ENCODE measurements around the gene MLXIPL.
A peak's percentile ranks its signal among the peaks of the same experiment; 100 is the strongest.
"Not testable (repeated sequence)": the region's sequence is repeated elsewhere in the genome, so short reads cannot be mapped to it uniquely, and the experiment has no call there.

Gene MLXIPL, protein sequence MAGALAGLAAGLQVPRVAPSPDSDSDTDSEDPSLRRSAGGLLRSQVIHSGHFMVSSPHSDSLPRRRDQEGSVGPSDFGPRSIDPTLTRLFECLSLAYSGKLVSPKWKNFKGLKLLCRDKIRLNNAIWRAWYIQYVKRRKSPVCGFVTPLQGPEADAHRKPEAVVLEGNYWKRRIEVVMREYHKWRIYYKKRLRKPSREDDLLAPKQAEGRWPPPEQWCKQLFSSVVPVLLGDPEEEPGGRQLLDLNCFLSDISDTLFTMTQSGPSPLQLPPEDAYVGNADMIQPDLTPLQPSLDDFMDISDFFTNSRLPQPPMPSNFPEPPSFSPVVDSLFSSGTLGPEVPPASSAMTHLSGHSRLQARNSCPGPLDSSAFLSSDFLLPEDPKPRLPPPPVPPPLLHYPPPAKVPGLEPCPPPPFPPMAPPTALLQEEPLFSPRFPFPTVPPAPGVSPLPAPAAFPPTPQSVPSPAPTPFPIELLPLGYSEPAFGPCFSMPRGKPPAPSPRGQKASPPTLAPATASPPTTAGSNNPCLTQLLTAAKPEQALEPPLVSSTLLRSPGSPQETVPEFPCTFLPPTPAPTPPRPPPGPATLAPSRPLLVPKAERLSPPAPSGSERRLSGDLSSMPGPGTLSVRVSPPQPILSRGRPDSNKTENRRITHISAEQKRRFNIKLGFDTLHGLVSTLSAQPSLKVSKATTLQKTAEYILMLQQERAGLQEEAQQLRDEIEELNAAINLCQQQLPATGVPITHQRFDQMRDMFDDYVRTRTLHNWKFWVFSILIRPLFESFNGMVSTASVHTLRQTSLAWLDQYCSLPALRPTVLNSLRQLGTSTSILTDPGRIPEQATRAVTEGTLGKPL

DNA sequence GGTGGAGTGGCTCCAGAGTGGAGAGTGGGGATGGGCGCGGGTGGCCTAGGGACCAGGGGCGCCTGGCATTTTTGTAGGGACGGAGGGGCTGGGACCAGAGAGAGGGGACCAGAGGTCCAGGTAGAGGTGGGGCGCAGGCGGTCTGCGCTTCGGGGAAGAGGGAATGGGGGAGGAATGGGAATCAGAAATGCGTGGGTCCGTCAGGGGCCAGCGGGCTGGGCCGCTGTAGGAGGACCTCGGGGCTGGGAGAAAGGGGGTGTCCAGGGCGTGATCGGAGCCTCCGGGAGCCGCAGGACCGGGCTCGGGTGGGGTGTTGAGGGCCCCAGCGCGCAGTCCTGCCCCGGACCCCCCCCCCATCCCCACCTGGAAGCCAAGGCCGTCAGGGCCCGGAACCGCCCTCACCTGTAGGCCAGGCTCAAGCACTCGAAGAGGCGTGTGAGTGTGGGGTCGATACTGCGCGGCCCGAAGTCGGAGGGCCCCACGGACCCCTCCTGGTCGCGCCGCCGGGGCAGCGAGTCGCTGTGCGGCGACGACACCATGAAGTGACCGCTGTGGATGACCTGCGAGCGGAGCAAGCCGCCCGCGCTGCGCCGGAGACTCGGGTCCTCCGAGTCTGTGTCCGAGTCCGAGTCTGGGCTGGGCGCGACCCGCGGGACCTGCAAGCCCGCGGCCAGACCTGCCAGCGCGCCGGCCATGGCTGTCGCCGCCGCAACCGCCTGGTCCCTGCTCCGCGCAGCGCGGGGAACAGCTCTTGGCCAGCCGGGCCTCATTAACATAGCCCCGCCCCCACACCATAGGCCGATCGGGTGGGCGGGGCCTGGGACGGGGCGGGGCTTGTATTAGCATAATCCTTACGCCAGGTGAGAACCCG, at the start of gene MLXIPL:
Gene MLXIPL, minus strand, starts transcription at position 725 of the 871 bp plus-strand sequence. Its CDS starts 30 bp downstream, at position 695.
- DNase-seq: peak in 1 of 4 experiments; percentile 32

DNA sequence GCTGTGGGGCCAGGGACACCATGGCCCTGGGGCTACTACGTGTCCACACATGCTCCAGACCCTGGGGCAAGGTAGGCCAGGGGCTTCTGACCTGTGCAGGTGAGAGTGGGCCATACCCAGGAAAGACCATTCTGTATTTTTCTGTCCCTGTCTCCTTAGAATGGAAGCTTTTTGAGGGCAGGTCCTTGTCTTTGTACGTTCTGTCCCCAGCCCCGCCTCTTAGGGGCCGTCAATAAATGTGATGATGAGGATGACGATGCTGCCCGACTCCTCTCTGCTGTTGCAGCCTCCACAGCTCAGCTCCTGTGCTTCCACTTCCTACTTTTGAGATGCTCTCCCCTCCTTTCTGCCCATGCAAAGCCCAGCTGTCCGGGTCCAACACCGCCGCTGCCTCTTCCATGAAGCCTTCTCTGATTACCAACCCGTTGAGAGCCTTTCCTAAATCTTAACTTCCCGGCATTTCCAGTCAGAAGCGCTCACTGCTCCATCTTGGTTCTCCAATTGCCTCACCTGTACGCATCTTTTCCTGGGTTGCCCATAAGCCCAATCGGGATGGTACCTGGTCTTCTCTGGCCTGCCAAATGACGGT, 47.6 kb upstream of the MLXIPL start:
- no peak for DNase-seq

DNA sequence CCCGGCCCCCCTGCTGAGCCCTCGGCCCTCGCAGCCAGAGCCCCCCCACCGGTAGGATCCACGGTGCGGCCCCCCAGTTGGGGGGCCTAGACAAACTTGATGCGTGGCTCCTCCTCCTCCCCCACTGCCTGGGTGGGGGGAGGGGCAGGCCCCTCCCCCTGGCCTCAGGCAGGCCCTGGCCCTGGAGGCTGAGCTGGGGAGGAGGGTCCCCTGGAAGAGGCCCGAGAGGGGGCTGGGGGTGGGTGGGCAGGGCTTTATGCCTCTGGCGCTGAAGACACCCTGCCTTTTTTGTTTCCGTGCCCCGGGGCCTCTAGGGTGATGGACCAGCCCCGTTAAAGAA, 47.0 kb upstream of the MLXIPL start:
- no peak for DNase-seq

DNA sequence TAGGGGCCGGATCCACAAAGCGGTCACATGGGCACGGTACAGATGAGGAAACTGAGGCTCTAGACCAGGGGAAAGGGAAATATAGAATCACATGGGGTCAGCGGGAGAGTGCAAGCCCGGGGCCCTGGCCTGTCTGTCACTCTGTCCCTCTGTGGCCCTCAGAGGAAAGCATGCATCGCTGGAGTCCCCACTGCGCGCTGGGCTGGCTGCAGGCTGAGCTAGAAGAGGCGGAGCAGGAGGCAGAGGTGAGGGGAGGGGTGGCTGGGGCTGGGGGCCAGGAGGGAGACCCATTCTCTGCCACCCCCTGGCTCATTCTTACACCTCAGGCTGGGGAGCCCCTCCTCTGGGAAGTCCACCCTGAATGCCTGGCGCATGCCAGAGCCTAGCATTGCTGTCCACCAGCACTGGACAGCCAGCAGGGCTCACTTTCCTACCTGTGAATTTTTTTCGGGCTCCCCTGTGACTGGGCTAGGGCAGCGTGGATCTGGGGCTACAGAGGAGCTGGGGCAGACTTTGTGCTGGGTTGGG, 45.6 kb upstream of the MLXIPL start:
- DNase-seq: no peak

DNA sequence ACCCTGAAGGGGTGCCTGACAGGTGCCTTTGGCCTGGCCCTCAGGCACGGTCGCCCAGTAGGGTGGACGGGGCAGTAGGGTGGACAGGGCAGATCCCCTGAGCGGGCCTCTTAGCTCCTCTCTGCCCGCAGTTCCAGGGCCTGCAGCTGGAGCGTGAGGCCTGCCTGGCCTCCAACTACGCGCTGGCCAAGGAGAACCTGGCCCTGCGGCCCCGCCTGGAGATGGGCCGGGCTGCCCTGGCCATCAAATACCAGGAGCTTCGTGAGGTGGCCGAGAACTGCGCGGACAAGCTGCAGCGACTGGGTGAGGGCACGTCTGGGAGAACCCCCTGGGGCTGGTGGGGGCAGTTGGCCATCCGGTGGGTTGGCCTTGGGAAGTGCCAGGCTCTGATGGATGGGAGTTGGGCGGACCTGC, 45.0 kb upstream of the MLXIPL start:
- no peak for DNase-seq

DNA sequence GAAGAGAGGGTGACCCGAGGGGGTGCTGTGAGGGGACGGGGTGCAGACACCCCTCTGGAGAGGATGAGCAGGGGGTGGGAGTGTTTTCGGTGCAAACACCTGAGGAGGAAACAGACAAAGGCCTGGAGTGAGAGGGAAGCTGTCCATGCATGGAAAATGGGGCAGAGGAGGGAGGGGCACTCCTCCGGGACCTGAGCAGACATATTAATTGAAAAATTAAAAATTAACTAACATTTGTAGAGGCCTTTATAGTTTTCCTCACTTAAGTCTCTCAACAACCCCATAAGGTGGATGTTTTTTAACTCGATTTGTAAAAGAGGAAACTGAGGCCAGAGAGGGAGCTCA, 44.5 kb upstream of the MLXIPL start:
- no peak for DNase-seq

DNA sequence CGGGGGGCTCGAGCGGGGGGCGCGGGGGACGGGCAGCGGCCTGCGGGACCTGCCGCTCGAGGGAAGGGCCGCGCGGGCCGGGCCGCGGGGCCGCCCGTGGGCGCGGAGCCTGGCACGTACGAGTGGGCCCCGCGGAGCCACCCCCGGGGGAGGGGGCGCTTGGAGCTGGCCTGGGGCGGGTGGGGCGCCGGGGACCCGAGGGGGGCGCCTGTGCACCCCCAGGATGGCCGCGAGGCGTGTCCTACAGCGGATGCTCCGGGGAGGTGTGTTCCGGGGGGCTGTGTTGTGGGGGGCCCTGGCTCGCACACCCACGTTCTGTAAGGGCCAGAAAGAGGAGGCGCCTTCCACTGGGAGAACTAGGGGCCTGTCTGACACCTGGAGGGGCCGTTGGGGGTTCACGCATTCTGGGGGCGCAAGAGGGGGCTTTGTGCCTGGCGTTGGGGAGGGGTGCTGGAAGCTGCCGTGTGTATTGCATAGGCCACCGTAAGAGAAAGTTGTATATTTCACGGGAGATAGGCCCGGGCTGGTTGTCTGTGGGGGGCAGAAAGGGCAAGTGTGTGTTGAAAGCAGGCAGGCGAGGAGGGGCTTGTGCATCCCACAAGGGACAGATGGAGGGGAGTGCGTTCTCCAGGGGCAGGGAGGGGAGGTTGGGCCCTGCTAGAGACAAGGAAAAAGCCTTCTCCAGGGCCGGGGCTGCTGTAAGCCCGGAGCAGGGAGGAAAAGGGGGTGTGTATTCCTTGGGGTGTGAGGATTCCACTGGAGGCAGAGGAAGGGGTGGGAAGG, 44.0 kb upstream of the MLXIPL start:
- DNase-seq: peak in 1 of 4 experiments; percentile 13

DNA sequence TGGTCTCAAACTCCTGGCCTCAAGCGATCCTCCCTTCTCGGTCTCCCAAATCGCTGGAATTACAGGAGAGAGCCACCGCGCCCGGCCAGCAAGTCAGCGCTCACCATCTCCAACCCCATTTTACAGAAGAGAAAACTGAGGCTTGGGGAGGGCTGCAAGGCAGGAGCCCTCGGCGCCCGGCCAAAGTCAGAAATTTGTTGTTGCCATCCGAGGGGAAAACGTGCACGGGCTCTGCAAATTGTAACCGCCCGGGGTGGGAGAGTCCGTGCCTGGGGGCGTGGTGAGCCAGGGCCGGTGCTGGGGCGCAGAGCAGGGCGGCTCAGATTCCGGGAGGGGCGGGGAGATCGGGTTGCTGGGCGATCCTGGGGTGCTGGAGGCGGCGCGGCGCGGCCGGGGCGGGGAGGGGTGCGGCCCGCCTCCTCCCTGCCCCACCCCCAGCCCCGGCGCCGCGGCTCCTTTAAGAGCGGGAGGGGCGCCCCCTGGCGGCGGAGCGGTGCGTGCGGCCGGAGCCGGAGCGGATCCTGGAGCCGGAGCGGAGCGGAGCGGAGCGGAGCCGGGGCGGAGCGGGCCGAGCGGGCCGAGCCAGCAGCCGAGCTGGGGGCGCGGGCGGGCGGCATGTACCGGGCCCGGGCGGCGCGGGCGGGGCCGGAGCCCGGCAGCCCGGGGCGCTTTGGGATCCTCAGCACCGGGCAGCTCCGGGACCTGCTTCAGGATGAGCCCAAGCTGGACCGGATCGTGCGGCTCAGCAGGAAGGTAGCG, 43.2 kb upstream of the MLXIPL start, which contains the start of gene VPS37D:
Gene VPS37D, plus strand, starts transcription at position 488 of the 759 bp plus-strand sequence. Its CDS starts 128 bp downstream, at position 616.
- peak; percentile 78 to 96 (median 88) for DNase-seq

DNA sequence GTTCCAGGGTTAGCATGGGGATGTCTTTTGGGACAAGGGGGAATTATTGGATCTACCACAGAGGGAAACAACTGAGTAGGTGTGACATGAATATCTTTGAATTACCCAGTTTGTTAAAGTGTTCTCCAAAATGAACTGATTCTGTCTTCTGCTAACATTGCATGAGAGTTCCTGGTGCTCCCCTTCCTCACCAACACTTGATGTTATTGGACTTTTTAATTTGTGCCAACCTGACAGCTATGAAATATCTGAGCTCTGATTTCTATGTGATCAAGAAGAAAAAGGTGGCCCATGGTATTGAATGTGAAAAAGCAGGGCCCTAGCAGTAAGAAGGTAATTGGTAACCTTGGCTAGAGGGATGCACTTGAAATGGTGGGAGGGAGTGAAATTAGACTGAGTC, 38.7 kb upstream of the MLXIPL start:
- DNase-seq: no peak

DNA sequence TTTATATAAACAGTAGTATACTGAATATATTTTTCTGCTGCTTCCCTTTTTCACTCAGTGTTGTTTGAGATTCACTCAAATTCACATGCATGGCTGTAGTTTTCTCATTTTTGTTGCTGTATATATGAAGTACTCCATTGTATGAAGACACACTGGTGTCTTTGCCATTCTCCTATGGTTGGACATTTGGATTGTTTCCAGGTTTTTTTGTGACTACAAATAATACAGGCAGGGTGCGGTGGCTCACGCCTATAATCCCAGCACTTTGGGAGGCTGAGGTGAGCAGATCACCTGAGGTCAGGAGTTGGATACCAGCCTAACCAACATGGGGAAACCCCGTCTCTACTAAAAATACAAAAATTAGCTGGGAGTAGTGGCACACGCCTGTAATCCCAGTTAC, 36.3 kb upstream of the MLXIPL start:
- not testable (repeated sequence) for DNase-seq

DNA sequence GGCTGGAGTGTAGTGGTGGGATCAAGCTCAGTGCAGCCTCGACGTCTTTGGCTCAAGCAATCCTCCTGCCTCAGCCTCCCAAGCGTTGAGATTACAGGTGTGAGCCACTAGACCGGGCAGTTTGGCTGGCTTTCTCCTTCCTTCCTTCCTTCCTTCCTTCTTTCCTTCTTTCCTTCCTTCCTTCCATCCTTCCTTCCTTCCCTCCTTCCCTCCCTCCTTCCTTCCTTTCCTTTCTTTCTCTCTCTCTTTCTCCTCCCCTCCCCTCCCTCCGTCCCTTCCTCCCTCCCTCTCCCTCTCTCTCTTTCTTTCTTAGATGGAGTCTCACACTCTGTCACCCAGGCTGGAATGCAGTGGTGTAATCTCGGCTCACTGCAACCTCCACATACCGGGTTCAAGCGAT, 35.7 kb upstream of the MLXIPL start:
- DNase-seq: no peak

DNA sequence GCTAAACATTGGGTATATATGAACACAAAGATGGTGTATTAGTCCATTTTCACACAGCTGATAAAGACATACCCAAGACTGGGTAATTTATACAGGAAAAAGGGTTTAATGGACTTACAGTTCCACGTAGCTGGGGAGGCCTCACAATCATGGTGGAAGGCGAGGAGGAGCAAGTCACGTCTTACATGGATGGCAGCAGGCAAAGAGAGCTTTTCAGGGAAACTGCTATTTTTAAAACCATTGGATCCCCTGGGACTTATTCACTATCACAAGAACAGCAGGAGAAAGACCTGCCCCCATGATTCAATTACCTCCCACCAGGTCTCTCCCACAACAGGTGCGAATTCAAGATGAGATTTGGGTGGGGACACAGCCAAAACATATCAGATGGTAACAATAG, 31.0 kb upstream of the MLXIPL start:
- not testable (repeated sequence) for DNase-seq

DNA sequence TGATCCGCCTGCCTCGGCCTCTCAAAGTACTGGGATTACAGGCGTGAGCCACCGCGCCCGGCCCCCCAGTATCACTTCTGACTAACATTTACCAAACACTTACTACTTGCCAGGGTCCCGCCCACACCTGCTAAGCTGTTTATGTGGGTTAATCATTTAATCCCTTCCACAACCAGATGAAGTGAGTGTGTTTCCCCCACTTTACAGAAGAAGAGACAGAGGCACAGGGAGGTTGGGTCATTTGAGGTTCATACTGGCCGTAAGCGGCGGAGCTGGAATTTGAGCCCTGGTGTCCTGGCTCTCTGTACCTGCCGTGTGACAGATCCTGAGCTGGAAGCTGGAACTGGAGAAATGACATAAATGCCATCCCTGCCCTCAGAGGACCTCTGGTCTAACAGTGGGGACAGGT, 28.2 kb upstream of the MLXIPL start:
- no peak for DNase-seq

DNA sequence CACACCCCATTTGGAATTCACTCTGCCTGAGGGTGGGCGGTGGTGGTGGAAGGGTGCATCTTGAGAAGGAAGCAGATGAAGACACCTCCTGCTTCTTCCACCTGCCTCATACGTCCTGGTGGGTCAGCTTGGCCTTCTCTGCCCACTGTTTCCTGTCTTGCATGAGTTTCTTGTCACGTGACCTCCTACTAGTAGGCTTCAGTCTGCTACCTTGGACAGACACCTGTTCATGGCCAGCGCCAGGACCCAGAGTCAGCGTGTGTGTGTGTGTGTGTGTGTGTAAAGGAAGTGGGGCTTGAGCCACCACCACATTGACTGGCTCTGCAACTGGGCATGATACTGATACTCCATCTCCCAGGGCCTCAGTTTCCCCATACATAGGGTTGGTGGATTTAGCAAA, 26.2 kb upstream of the MLXIPL start:
- no peak for DNase-seq

DNA sequence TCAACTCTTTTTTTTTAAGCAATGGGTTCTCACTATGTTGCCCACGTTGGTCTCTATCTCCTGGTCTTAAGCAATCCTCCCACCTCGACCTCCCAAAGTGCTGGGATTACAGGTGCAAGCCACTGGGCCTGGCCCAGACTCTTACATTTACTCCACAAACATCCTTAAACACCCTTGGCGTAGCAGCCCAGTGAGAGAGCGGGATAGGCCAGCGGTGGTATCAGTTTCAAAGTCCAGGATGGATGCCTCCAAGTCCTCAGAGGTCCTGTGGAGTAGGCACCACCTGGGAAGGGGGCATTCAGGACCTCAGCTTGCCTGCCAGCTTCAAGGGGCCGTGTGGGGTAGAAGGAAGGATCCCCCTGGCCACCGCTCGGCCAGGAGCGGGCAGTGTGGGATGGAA, 25.3 kb upstream of the MLXIPL start:
- no peak for DNase-seq

DNA sequence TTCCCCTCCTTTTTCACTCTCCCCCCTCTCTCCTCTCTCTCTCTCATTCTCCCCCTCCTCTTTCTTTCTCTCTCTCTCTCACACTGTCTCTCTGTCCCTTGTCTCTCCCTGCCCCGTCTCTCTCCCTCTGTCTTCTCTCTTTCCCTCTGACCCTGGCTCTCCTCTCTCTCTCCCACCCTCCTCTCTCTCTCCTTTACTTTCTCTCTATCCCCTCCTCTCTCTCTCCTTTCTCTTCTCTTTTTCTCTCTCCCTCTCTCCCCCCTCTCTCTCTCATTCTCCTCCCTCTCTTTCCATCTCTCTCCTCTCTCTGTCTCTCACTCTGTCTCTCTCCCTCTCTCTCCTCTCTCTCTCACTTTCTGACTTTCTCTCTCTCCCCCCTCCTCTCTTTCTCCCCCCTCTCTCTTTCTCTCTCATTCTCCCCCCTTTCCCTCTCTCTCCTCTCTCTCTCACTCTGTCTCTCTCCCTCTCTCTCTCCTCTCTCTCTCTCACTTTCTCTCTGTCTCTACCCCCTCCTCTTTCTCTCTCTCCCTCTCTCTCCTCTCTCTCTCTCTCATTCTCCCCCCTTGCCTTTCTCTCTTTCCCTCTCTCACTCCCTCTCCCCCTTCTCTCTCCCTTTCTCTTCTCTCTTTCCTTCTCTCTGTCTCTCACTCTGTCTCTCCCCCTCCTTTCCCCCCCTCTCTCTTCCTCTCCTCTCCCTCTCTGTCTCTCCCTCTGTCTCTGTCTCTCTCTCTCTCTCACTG, 24.4 kb upstream of the MLXIPL start:
- DNase-seq: no peak

DNA sequence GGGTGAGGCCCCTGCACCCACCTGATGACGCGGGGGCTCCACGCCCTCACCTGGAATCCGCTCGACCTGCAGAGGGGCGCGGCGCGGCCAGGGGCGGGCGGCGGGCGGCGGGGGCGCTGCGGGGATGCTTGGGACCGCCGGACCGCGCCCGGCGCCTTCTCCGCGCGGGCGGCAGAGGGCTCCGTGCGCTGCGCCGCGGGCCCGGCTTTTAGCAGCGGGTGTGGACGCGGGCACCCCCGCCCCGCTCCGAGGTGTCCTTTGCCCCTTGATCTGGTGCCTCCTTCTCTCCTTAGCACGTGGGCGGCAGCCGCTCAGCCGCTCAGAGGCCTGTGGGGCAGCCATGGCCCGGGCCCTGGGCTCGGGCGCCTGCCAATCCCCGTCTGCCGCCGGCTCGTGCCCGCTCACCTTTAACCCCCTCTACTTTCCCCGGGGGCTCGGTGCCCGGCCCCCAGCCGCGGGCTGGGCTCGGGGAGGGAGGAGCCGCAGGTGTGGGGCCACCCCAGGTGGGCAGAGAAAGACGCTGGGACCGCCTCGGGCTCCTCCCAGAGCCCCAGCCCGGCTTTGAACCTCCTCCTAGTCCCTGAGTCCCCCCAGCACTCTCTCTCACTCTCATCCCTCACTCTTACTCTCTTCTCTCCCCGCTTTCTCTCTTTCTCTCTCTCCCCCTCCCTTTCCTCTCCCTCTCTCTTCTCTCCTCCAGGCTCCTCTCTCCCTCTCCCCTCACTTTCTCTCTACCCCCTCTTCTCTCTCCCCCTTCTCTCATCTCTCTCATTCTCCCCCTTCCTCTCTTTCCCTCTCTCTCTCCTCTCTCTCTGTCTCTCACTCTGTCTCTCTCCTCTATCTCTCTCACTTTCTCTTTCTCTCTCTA, 23.6 kb upstream of the MLXIPL start:
- peak in 1 of 4 experiments; percentile 23 for DNase-seq

DNA sequence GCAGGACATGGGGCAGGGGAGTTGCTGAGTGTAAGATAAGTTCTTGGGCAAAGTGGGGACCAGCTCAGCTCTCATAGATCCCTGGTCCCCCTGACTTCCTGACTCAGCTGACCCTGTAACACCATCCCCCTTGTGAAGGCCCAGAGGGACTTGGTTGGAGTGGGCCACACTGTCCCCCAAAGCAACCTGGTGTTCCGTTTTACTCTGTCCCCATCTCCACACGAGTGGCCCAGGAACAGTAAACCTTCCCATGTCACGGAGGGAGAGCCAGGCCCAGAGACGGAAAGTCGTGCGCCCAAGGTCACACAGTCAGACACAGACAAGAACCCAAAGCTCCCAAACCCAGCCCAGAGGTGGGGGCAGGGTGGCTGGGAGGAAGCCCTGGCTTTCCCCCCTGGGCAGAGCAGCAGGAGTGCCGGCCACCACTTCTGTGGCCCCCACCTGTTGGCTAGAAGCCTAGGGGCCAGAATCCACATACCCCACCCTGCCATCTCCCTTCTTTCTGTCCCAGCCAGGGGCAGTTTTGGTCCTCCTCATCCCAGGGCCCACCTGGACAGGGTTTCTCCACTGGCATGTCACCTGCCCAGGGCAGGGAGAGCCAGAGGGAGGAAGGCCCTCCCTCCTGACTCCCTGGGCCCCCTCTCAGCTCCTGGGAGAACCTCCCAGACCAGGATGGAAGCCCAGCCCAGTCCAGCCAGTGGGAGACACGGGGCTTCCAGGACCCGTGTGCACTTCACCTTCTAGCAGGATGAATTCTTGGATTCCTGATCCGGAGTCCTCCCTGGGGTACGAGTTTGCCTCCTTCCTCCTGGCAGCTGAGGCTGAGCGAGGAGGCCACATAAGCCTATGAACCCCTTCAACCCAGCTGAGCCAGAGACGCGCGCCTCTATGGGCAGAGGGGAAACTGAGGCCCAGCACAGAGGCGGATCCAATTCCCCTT, 22.7 kb upstream of the MLXIPL start:
- no peak for DNase-seq
